ENCODE data around the gene SYNDIG1.

The SYNDIG1 gene

DNA sequence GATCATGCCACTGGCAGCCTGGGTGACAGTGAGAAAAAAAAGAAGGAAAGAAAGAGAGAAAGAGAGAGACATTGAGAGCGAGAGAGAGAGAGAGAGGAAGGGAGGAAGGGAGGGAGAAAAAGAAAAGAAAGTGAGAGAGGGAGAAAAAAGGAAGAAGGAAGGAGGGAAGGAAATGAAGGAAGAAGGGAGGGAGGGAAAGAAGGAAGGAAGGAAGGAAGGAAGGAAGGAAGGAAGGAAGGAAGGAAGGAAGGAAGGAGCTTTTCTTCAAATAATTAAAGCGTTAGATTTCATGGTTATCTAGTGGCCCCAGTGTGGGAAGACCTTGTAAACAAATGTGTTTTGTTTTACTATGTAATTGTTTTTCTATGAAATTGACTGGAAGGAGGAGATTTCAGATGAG, 170.8 kb downstream of the SYNDIG1 start:
- no peak for DNase-seq

DNA sequence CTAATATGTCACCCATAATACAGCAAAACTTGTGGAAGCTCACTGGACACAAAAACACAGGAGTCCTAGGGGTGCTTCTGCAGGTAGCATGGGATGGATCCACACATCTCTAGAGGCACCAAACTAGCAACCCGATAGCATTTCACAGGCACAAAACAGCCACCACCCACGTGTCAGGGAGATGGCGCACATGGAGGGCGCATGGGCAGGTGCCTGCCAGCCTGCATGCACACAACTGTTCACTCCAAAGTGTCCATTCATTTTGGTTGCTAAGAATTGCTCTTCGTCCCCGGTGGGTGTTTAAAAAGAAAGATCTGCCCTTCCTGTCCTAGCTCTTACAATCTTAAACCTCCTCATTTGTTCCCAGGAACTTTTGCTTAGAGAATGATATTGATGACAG, 171.3 kb downstream of the SYNDIG1 start:
- no peak for DNase-seq

DNA sequence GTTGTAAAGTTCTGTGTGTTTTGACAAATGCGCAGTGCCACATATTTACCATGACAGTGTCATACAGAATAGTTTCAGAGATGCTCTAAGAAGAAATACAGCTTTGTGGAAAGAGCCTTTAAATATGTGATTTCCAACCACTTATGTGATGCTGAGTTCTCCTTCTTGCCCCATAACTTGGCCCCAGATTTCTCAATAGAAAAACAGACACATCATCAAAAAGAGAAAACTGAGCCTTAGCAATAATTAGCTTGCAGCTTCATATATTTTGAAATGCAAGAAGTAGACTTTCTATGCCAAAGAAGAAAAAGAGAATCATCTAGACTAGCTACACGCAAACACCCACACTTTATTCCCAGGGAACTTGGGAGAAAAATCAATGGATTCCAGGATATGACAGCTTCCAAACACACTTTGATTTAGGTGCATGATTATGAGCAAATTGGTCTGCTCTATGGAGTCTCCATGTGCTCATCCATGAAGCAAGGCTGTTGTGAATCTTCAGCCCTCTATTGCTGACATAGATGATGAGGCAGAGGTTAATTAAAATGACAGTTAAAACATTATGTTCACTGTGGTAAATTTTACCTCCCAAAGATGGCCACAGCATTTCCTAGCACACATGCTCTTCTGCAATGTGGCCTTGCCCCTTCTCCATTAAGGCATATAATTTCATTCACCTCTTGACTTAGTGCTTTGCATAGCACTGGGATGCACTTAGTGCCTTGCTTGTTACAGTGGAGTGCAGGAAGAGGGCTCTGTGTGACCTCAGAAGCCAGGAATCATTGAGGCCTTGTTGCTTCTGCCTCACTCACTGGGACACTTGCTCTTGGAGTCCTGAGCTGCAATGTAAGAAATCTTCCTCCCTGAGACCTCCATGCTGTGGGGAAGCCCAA, 174.6 kb downstream of the SYNDIG1 start:
- no peak for DNase-seq

- DNase-seq = no peak
Measured at GRCh38 chr20:24646321-24646720, 176.9 kb downstream of the SYNDIG1 start.

GRCh38 chr20:24647713-24648112, 178.3 kb downstream of the SYNDIG1 start:
- no peak for DNase-seq

GRCh38 chr20:24648481-24648880, 179.1 kb downstream of the SYNDIG1 start:
- no peak for DNase-seq

GRCh38 chr20:24648919-24649318, 179.5 kb downstream of the SYNDIG1 start:
- DNase-seq = no peak

DNA sequence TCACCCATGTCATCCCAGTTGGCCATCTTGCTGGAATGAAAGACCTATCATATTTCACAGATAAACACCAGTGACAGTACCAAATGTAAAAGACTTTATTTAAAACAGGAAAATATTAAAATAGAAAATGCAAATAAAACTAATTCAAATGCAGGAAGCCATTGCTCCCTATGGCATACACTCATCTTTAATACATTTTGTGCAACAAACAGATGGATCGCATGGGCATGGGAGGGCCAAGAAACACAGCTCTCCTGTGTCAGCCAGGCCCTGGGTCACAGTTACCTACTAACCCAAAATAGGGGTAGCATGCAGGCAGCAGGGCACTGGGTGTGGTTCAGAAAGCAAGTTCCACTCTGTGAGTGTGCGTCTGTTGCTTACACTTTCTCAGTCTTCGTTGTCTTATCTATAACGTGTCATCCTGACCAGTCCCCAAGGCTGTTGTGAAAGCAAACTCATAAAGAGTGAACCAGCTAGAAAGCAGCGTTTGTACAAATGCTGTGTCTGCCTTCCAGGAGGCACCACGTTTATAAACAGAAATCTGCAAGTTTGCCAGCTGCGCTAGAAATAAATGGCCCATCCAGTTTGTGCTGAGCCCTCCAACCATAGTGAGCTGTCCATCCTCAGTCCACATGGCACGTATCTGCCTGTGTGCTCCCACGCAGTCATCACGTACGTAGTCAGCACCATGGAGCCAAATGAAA, 180.5 kb downstream of the SYNDIG1 start:
- DNase-seq = no peak

DNA sequence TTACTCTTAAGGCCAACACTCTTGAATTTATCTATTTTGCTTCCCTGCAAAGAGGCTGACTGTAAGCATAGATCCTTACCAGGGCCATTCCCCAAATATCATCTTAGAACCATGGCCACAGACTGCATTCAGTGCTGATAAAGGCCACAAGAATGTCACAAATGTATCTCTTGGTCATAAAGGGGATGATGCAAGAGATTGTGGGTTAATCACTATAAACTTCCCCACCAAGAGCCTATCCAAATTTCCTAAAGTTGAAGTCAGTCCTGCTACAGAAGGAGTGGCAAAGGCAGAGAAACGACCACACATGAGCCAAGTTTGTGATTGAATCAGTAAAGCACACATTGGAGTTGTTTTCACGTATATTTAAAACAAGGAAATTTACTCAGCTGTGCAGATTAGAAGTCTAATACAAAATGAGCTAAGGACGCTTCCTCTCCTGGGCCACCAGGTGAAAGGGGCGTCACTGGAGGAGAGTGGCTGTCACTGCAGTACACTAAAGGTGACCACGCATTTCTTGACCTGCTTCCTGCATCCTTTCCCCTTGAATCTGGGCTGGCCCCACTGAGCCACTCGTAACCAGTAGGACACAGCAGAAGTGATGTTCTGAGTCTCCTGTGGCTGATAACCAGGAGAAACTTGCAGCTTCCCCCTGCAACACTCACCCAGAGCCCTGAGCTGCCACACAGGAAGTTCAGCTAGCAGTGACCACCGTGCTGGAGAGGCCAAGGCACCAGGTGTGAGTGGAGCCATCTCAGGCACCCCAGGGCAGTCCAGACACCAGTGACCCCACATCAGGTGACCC, 181.9 kb downstream of the SYNDIG1 start:
- no peak for DNase-seq

- DNase-seq = no peak
Measured at GRCh38 chr20:24651976-24652345, 182.5 kb downstream of the SYNDIG1 start.

- no peak for DNase-seq
Measured at GRCh38 chr20:24653306-24653705, 183.9 kb downstream of the SYNDIG1 start.

DNA sequence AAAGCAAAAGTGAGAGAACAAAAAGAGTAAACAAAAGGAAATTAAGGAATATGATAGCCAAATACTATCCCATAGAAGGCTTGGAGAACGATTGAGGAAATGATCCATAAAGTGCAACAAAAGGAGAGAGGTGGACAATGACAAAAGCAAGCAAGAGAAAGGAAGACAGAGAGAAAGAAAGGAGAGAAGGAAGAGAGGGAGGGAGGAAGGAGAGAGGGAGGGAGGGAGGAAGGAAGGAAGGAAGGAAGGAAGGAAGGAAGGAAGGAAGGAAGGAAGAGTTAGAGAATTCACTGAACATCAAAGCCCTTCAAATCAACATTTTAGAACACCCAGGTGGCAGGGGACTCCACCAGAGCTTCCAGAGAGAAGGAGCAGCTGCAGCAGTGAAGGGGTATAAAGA, 185.0 kb downstream of the SYNDIG1 start:
- DNase-seq = no peak

DNA sequence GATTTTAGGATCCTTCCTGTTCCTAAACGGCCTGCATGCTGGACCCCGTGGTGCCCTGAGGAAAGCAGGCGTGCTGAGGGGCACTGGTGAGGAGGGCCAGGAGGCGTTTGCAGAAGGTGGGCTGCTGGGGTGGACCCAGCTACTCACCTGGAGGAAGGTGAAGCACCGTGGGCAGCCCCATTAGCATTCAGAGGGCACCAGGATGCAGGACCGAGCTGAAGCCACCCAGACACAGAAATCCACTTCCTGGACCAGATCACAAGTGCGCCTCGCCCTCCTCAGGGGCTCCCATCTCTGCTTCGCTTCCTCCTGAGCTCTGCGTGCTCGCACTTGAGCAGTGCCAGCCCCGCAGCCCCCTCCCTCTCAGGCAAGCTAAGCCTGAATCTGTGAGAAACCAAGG, 187.0 kb downstream of the SYNDIG1 start:
- no peak for DNase-seq

GRCh38 chr20:24657196-24657595, 187.8 kb downstream of the SYNDIG1 start:
- no peak for DNase-seq

DNA sequence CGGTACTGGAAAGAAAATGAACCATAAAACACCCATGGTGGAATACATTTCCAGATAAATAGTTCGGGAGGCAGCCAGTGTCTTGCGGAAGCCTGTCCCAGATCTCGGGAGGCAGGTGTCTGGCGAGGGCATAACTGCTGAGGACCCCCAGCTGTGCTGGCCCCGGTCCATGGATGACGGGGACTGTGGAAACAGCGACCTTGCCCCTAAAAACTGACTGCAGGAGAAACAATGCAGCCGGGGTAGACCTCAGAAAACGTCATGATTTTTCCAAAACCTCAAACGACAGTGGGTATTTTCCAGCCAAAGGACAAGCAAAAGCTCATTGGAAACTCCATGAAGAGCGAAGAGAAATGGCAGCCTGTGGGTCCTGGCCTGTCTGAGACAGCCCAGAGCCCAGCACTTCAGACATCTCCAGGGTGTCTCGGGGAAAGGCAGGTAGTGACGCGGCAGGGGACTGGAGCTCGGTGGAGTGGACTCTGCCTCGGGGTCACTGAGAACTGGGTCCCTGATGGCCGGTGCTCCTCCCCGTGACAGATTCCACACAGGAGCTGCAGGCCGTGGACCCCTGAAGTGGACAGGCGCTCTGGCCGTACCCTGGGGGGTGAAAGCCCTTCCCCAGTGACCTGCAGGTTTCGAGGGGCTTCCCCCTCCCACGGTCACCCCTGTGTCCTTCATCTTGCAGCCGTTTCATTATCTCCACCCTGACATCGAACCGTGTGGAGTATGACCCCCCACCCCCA, 188.6 kb downstream of the SYNDIG1 start:
- no peak for DNase-seq

- no peak for DNase-seq
Measured at GRCh38 chr20:24658920-24659660, 189.7 kb downstream of the SYNDIG1 start.

- no peak for DNase-seq
Measured at GRCh38 chr20:24659835-24660234, 190.4 kb downstream of the SYNDIG1 start.

GRCh38 chr20:24660651-24661050, 191.2 kb downstream of the SYNDIG1 start:
- DNase-seq = no peak

DNA sequence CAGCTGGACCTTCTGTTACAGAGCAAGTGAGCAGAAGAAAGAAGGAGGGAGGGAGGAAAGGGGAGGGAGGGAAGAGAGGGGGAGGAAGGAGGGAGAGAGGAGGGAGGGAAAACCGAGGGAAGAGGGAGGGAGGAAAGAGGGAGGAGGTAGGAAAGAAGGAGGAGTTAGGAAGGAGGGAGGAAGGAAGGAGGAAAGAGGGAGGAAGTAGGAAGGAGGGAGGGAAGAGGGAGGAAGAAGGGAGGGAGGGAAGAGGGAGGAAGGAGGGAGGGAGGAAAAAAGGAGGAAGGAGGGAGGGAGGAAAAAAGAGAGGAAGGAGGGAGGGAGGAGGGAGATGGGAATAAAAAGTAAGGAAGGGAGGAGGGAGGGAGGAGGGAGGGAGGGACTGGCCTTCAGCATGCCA, 191.8 kb downstream of the SYNDIG1 start:
- no peak for DNase-seq

- no peak for DNase-seq
Measured at GRCh38 chr20:24662322-24662721, 192.9 kb downstream of the SYNDIG1 start.

- DNase-seq = no peak
Measured at GRCh38 chr20:24662752-24663365, 193.4 kb downstream of the SYNDIG1 start.

- DNase-seq = no peak
Measured at GRCh38 chr20:24663496-24663895, 194.1 kb downstream of the SYNDIG1 start.
